HEK293 (cell line): Measurements from ENCODE around the gene RFTN1.

ENCODE experiments used
- GFI1B ChIP-seq: fragments of 450-650 bp; formaldehyde crosslinking; IDR thresholded peaks from 2 replicates; pipeline ENCODE4 v1.5.1; 2016; ENCODE audit warnings: missing biosample characterization, missing genetic modification characterization
- HOXA7 ChIP-seq: sonication (generic); formaldehyde crosslinking; IDR thresholded peaks from 2 replicates; pipeline ENCODE4 v1.8.1; 2022; ENCODE audit warnings: missing genetic modification reagents, borderline replicate concordance
- HOXD13 ChIP-seq: sonication (generic); formaldehyde crosslinking; IDR thresholded peaks from 2 replicates; pipeline ENCODE4 v1.8.0; 2022; ENCODE audit warnings: missing genetic modification reagents, borderline replicate concordance
- INSM2 ChIP-seq: fragments of 450-650 bp; formaldehyde crosslinking; IDR thresholded peaks from 2 replicates; pipeline ENCODE4 v1.5.1; 2016; ENCODE audit warnings: missing biosample characterization, missing genetic modification characterization
- KLF16 ChIP-seq: fragments of 450-650 bp; formaldehyde crosslinking; IDR thresholded peaks from 2 replicates; pipeline ENCODE4 v1.5.1; 2017; ENCODE audit warnings: missing biosample characterization, missing genetic modification characterization
- MYNN ChIP-seq: fragments of 450-650 bp; formaldehyde crosslinking; IDR thresholded peaks from 2 replicates; pipeline ENCODE4 v1.5.1; 2016; ENCODE audit warnings: missing biosample characterization, missing genetic modification characterization, borderline replicate concordance
- SETDB1 ChIP-seq: IDR thresholded peaks from one replicate; pipeline ENCODE4 v1.6.1; 2017; ENCODE audit warnings: mild to moderate bottlenecking, low read length, moderate library complexity, mixed read lengths; ENCODE audit not compliant: insufficient read length
- SP3 ChIP-seq: fragments of 450-650 bp; formaldehyde crosslinking; IDR thresholded peaks from 2 replicates; pipeline ENCODE4 v1.5.1; 2016; ENCODE audit warnings: missing biosample characterization, missing genetic modification characterization
- YY2 ChIP-seq: fragments of 450-650 bp; formaldehyde crosslinking; IDR thresholded peaks from 2 replicates; pipeline ENCODE4 v1.5.1; 2016; ENCODE audit warnings: missing biosample characterization, missing genetic modification characterization
- ZBTB7A ChIP-seq: fragments of 450-650 bp; formaldehyde crosslinking; IDR thresholded peaks from 2 replicates; pipeline ENCODE4 v1.5.1; 2016; ENCODE audit warnings: low read depth, missing biosample characterization, missing genetic modification characterization
- ZFP41 ChIP-seq: fragments of 450-650 bp; formaldehyde crosslinking; IDR thresholded peaks from 2 replicates; pipeline ENCODE4 v1.5.1; 2016; ENCODE audit warnings: missing biosample characterization, missing genetic modification characterization, borderline replicate concordance
- ZNF10 ChIP-seq: fragments of 450-650 bp; formaldehyde crosslinking; IDR thresholded peaks from 2 replicates; pipeline ENCODE4 v1.5.1; 2017; ENCODE audit warnings: missing biosample characterization, missing genetic modification characterization
- ZNF132 ChIP-seq: fragments of 450-650 bp; formaldehyde crosslinking; IDR thresholded peaks from 2 replicates; pipeline ENCODE4 v1.5.1; 2017; ENCODE audit warnings: missing biosample characterization, missing genetic modification characterization, borderline replicate concordance
- ZNF148 ChIP-seq: fragments of 450-650 bp; formaldehyde crosslinking; IDR thresholded peaks from 2 replicates; pipeline ENCODE4 v1.5.0; 2017; ENCODE audit warnings: missing biosample characterization, missing genetic modification characterization, borderline replicate concordance
- ZNF16 ChIP-seq: fragments of 450-650 bp; formaldehyde crosslinking; IDR thresholded peaks from 2 replicates; pipeline ENCODE4 v1.5.1; 2016; ENCODE audit warnings: low read depth, missing biosample characterization, missing genetic modification characterization
- ZNF174 ChIP-seq: fragments of 450-650 bp; formaldehyde crosslinking; IDR thresholded peaks from 2 replicates; pipeline ENCODE4 v1.5.0; 2017; ENCODE audit warnings: missing biosample characterization, mild to moderate bottlenecking, missing genetic modification characterization
- ZNF214 ChIP-seq: fragments of 450-650 bp; formaldehyde crosslinking; IDR thresholded peaks from 2 replicates; pipeline ENCODE4 v1.5.1; 2017; ENCODE audit warnings: missing biosample characterization, mild to moderate bottlenecking, missing genetic modification characterization, borderline replicate concordance
- ZNF23 ChIP-seq: fragments of 450-650 bp; formaldehyde crosslinking; IDR thresholded peaks from 2 replicates; pipeline ENCODE4 v1.5.1; 2016; ENCODE audit warnings: missing biosample characterization, missing genetic modification characterization, borderline replicate concordance
- ZNF24 ChIP-seq: fragments of 450-650 bp; formaldehyde crosslinking; IDR thresholded peaks from 2 replicates; pipeline ENCODE4 v1.5.1; 2016; ENCODE audit warnings: missing biosample characterization, missing genetic modification characterization
- ZNF280C ChIP-seq: fragments of 450-650 bp; formaldehyde crosslinking; IDR thresholded peaks from 2 replicates; pipeline ENCODE4 v1.5.1; 2016; ENCODE audit warnings: missing biosample characterization, missing genetic modification characterization
- ZNF311 ChIP-seq: fragments of 450-650 bp; formaldehyde crosslinking; IDR thresholded peaks from 2 replicates; pipeline ENCODE4 v1.5.1; 2017; ENCODE audit warnings: missing biosample characterization, missing genetic modification characterization, borderline replicate concordance
- ZNF350 ChIP-seq: fragments of 450-650 bp; formaldehyde crosslinking; IDR thresholded peaks from 2 replicates; pipeline ENCODE4 v1.5.0; 2017; ENCODE audit warnings: missing biosample characterization, mild to moderate bottlenecking, missing genetic modification characterization
- ZNF37A ChIP-seq: fragments of 450-650 bp; IDR thresholded peaks from 2 replicates; pipeline ENCODE4 v1.5.1; 2018; ENCODE audit warnings: missing biosample characterization, missing genetic modification characterization
- ZNF404 ChIP-seq: fragments of 450-650 bp; formaldehyde crosslinking; IDR thresholded peaks from 2 replicates; pipeline ENCODE4 v1.5.1; 2017; ENCODE audit warnings: missing biosample characterization, missing genetic modification characterization
- ZNF48 ChIP-seq: fragments of 450-650 bp; formaldehyde crosslinking; IDR thresholded peaks from 2 replicates; pipeline ENCODE4 v1.5.1; 2016; ENCODE audit warnings: missing biosample characterization, missing genetic modification characterization
- ZNF510 ChIP-seq: fragments of 450-650 bp; formaldehyde crosslinking; IDR thresholded peaks from 2 replicates; pipeline ENCODE4 v1.5.1; 2018; ENCODE audit warnings: mild to moderate bottlenecking, missing genetic modification characterization, missing biosample characterization; ENCODE audit not compliant: insufficient replicate concordance
- ZNF521 ChIP-seq: fragments of 450-650 bp; formaldehyde crosslinking; IDR thresholded peaks from 2 replicates; pipeline ENCODE4 v1.5.1; 2017; ENCODE audit warnings: missing biosample characterization, mild to moderate bottlenecking, missing genetic modification characterization
- ZNF560 ChIP-seq: fragments of 450-650 bp; formaldehyde crosslinking; IDR thresholded peaks from 2 replicates; pipeline ENCODE4 v1.5.1; 2017; ENCODE audit warnings: missing biosample characterization, missing genetic modification characterization, borderline replicate concordance
- ZNF580 ChIP-seq: fragments of 450-650 bp; formaldehyde crosslinking; IDR thresholded peaks from 2 replicates; pipeline ENCODE4 v1.5.1; 2016; ENCODE audit warnings: missing biosample characterization, missing genetic modification characterization
- ZNF600 ChIP-seq: fragments of 450-650 bp; formaldehyde crosslinking; IDR thresholded peaks from 2 replicates; pipeline ENCODE4 v1.5.1; 2016; ENCODE audit warnings: missing biosample characterization, missing genetic modification characterization
- ZNF654 ChIP-seq: fragments of 450-650 bp; formaldehyde crosslinking; IDR thresholded peaks from 2 replicates; pipeline ENCODE4 v1.5.1; 2016; ENCODE audit warnings: low read depth, missing biosample characterization, missing genetic modification characterization
- ZNF660 ChIP-seq: fragments of 450-650 bp; IDR thresholded peaks from 2 replicates; pipeline ENCODE4 v1.5.1; 2018; ENCODE audit warnings: missing biosample characterization, mild to moderate bottlenecking, missing genetic modification characterization
- ZNF692 ChIP-seq: fragments of 450-650 bp; formaldehyde crosslinking; IDR thresholded peaks from 2 replicates; pipeline ENCODE4 v1.5.1; 2016; ENCODE audit warnings: missing biosample characterization, missing genetic modification characterization
- ZNF747 ChIP-seq: fragments of 450-650 bp; formaldehyde crosslinking; IDR thresholded peaks from 2 replicates; pipeline ENCODE4 v1.5.1; 2016; ENCODE audit warnings: missing biosample characterization, missing genetic modification characterization

Gene RFTN1

GRCh38 chr3:16476636-16477035 lies 36.9 kb downstream of the RFTN1 start (continued):
- TF ChIP-seq ZNF692 (tag by site-specific recombination) (0 out of 2 replicates have a peak, but pooled peaks have one; percentile 63), ZNF10 (tag by site-specific recombination) (no peak), ZNF280C (tag by site-specific recombination) (no peak), ZNF600 (tag by site-specific recombination) (0 out of 2 replicates have a peak, but pooled peaks have one; percentile 32), HOXD13 (CRISPR knock-in tag) (no peak), ZNF560 (no peak), INSM2 (peak; percentile 93), GFI1B (tag by site-specific recombination) (peak; percentile 98), KLF16 (tag by site-specific recombination) (no peak), MYNN (tag by site-specific recombination) (no peak), ZNF404 (tag by site-specific recombination) (no peak), ZNF747 (no peak), ZBTB7A (no peak), SETDB1 (no peak), ZNF37A (tag by site-specific recombination) (no peak), ZNF174 (tag by site-specific recombination) (0 out of 2 replicates have a peak, but pooled peaks have one; percentile 41), ZNF148 (peak; percentile 80; the same call in 1 of the 2 replicates), ZNF24 (tag by site-specific recombination) (peak; percentile 83), ZNF132 (tag by site-specific recombination) (no peak), ZNF23 (tag by site-specific recombination) (no peak), HOXA7 (CRISPR knock-in tag) (no peak), ZNF16 (tag by site-specific recombination) (no peak), ZNF350 (peak; percentile 67), YY2 (tag by site-specific recombination) (no peak), SP3 (no peak), ZNF580 (tag by site-specific recombination) (no peak), ZNF654 (tag by site-specific recombination) (peak; percentile 13; the same call in 1 of the 2 replicates), ZNF311 (tag by site-specific recombination) (no peak), ZNF521 (tag by site-specific recombination) (no peak), ZNF510 (tag by site-specific recombination) (peak; percentile 11), ZNF660 (tag by site-specific recombination) (peak; percentile 67; the same call in 1 of the 2 replicates), ZNF214 (tag by site-specific recombination) (no peak), ZNF48 (tag by site-specific recombination) (no peak), ZFP41 (tag by site-specific recombination) (no peak)
